Transverse colon (tissue), 4 donors: ENCODE results near the gene CMTM4. TPM values are rescaled to one million over a fixed set of nuclear protein-coding genes. Genes with fewer than 3 reads are reported as not detected.

Experiments
- DNase-seq: peaks from one replicate; pipeline ENCODE4 v3.0.0-alpha.2; 2019
- H3K27ac ChIP-seq, 4 donors: fragments of 200-600 bp; sonication (generic); 2 replicates each; pipeline ENCODE4 v1.5.1; 2016 to 2018; ENCODE audit warnings: inconsistent platforms in 4 of 4
- H3K27me3 ChIP-seq: fragments of 200-600 bp; sonication (generic); 2 replicates; pipeline ENCODE4 v1.5.1; 2017; ENCODE audit warnings: inconsistent platforms
- H3K36me3 ChIP-seq, 4 donors: fragments of 200-600 bp; sonication (generic); 2 replicates each; pipeline ENCODE4 v1.5.1; 2017 to 2019; ENCODE audit warnings: inconsistent platforms in 4 of 4
- H3K4me1 ChIP-seq, 4 donors: fragments of 200-600 bp; sonication (generic); 2 replicates each; pipeline ENCODE4 v1.5.1; 2017 to 2020; ENCODE audit warnings: inconsistent platforms in 4 of 4
- H3K4me3 ChIP-seq, 4 donors: fragments of 200-600 bp; sonication (generic); 1 replicate in 1 of 4; 2 replicates in 3 of 4; pipeline versions ENCODE4 v1.5.1 to v1.6.1; 2017 to 2019; ENCODE audit warnings: inconsistent platforms in 4 of 4
- H3K9me3 ChIP-seq, 2 donors: fragments of 200-600 bp; sonication (generic); 2 replicates each; pipeline ENCODE4 v1.5.1; 2017 to 2019; ENCODE audit warnings: inconsistent platforms in 2 of 2
- EP300 ChIP-seq: sonication (generic); formaldehyde crosslinking; IDR thresholded peaks from one replicate; pipeline ENCODE4 v1.6.1; 2017; ENCODE audit warnings: antibody characterized with exemption, low read depth
- POLR2A ChIP-seq: fragments of 450-650 bp; IDR thresholded peaks from one replicate; pipeline ENCODE4 v1.6.1; 2016; ENCODE audit warnings: antibody characterized with exemption, mild to moderate bottlenecking, moderate library complexity
- POLR2AphosphoS5 ChIP-seq, 3 donors: sonication (generic); formaldehyde crosslinking; IDR thresholded peaks; one replicate each; pipeline ENCODE4 v1.6.1; 2016; ENCODE audit warnings: antibody characterized with exemption in 3 of 3
- WGBS, 2 donors: methylation state at CpG; one replicate each; pipeline ENCODE4 v1.1.5; 2018; ENCODE audit warnings: low coverage in 1 of 2; 5-methylcytosine and 5-hydroxymethylcytosine counted together
- in situ Hi-C, 4 donors: fragments of 200-750 bp; cut with MboI; loops; one replicate each; pipeline versions ENCODE4 v1.15.0 to v1.15.1; 2017; ENCODE audit warnings: low sequenced_read_pairs in 3 of 4, low pct_ligation_motif_present in 1 of 4, low pct_unique_long_range_greater_than_20kb in 1 of 4
- intact Hi-C: fragments of 100-400 bp; cut with DNase I; formaldehyde crosslinking; loops from one replicate; pipeline ENCODE4 v1.15.1; 2023; ENCODE audit warnings: low total_unique reads
- total RNA-seq, 4 donors: library from RNA; depleted of rRNA; stranded (reverse); fragments of >200 nt; gene quantifications; one replicate each; pipeline ENCODE4 v1.1.0, GENCODE V29; 2016
- TF ChIP-seq, protein P1 (sequence below), 5 experiments: fragments of 200-600 bp in 3 of 5; fragments of 450-650 bp in 2 of 5; sonication (generic) in 3 of 5; IDR thresholded peaks; 1 replicate in 2 of 5; 2 replicates in 3 of 5; pipeline ENCODE4 v1.5.1; 2016 to 2017; ENCODE audit warnings: antibody characterized with exemption in 5 of 5, inconsistent platforms in 3 of 5, mild to moderate bottlenecking in 2 of 5, moderate library complexity in 1 of 5

The CMTM4 gene
- total RNA-seq, 4 donors from 2014 or later, result 77.0 to 167 (median 163) TPM

DNA sequence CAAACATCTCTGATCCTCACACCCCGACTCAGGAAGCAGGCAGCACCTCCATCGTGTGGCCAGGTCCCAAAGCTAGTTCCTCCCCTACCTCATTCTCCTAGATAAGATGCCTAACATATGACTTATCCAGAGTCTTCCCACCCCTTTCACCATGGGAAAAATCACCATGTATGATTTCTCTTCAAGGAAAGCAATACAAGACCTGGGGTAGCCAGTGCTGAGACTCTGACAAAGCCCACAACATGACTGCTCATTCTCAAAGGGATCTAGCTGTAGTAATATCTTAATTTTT lies 45.1 kb downstream of the CMTM4 start:
- H3K4me1 ChIP-seq, result peaks cover 0 to 21% (median 14%) of the 10 kb centered on the region in 4 donors
- in situ Hi-C loops (no loop called here), intact Hi-C loops (no loop called here)
- DNase-seq, result no peak
- no peaks in the 10 kb centered on the region for H3K36me3 ChIP-seq
- TF ChIP-seq, protein P1, sequence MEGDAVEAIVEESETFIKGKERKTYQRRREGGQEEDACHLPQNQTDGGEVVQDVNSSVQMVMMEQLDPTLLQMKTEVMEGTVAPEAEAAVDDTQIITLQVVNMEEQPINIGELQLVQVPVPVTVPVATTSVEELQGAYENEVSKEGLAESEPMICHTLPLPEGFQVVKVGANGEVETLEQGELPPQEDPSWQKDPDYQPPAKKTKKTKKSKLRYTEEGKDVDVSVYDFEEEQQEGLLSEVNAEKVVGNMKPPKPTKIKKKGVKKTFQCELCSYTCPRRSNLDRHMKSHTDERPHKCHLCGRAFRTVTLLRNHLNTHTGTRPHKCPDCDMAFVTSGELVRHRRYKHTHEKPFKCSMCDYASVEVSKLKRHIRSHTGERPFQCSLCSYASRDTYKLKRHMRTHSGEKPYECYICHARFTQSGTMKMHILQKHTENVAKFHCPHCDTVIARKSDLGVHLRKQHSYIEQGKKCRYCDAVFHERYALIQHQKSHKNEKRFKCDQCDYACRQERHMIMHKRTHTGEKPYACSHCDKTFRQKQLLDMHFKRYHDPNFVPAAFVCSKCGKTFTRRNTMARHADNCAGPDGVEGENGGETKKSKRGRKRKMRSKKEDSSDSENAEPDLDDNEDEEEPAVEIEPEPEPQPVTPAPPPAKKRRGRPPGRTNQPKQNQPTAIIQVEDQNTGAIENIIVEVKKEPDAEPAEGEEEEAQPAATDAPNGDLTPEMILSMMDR (IDR thresholded peaks at IDR 0.05), result no peak
- TF ChIP-seq POLR2AphosphoS5 (IDR thresholded peaks at IDR 0.05) (no peak), POLR2A (no peak), EP300 (no peak)
- 72% methylated on average over 2 of the region's 2 CpGs; no CpG with 5 or more reads in 1 of the 2 donors for WGBS, 2 donors
- H3K4me3 ChIP-seq, result no peak overlapping the region
- H3K27me3 ChIP-seq, result no peaks in the 10 kb centered on the region
- no peak overlapping the region for H3K27ac ChIP-seq
- H3K9me3 ChIP-seq, result no peaks in the 10 kb centered on the region

DNA sequence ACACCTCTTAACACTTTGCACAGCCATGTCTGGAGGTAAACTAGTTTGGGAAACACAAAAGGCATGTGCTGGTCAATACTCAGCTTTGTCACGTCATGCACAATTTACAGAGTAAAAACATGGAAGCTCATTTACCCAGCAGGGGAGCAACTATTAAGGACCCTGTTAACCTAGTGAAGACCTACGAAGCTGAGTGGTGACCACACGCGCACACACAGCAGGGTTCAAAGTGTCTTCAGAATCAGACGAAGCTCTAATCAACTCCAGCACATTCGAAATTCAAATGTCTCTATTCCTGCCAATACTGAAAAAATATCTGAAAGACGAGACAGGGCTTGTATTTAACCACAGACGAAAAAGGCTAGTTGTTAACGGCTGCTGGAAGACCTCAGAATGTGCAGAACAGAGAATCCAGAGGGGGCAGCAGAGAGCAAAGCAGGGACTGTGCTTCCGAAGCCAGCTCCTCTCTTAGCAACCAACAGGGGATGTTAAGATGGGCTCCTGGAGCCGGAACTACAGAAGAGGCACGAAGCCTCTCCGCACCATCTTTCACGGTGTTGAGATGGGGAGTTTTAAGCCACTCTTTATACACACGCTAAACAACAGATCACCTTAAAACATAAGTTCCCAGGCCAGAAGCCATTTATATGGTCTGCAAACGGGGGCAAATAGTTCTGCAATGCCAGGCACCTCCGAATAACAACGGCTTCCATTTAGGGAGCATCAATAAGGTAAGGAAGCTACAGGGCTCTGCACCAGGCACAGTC lies 45.7 kb downstream of the CMTM4 start:
- in situ Hi-C loops (no loop called here), intact Hi-C loops (no loop called here)
- no peaks in the 10 kb centered on the region for H3K36me3 ChIP-seq
- no peak overlapping the region for H3K4me3 ChIP-seq
- H3K9me3 ChIP-seq, result no peaks in the 10 kb centered on the region
- TF ChIP-seq, protein P1 (IDR thresholded peaks at IDR 0.05), result peak; percentile 81 to 96 (median 93)
- TF ChIP-seq EP300, result no peak
- no peak overlapping the region for H3K27ac ChIP-seq
- 3 to 27% methylated on average over 5 to 18 of the region's 18 CpGs for WGBS, 2 donors
- H3K4me1 ChIP-seq, result peaks cover 0 to 21% (median 14%) of the 10 kb centered on the region in 4 donors
- peak; percentile 82 for DNase-seq
- H3K27me3 ChIP-seq, result no peaks in the 10 kb centered on the region

DNA sequence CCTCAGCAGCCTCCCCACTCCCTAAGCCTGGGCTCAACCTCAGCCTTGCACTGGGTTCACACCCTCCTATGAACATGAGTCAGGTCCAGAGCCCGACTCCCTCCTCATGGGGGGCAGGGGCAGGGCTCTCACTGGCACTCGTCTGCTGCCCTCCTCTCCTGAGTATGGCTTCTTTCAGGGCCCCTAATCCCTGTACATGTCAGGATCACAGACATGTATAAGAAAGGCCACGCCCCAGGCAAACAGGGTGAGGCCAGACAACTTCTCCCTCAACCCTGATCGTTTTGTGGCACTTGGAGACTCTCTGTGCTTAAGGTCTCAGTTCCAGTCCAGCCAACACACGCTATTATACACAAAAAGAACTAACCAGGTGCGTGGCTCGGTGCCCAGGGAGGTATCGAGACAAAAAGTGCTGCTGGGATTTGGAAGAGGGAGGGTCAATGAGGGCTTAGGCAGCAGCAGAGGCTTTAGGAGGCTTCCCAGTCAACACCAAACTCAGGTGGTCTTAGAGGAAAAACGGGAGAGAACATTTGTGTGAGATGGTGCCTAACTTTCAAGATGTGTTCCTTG lies 46.8 kb downstream of the CMTM4 start:
- Histone ChIP-seq H3K36me3 (no peaks in the 10 kb centered on the region), H3K4me3 (no peak overlapping the region), H3K27me3 (no peaks in the 10 kb centered on the region), H3K9me3 (no peaks in the 10 kb centered on the region), H3K27ac (peak overlapping the region in 2 of 4 donors; percentile 7 to 17), H3K4me1 (peaks cover 0 to 21% (median 14%) of the 10 kb centered on the region in 4 donors)
- in situ Hi-C loops, result no loop called here
- peak; percentile 67 for DNase-seq
- WGBS, 2 donors, result 53% methylated on average over 9 of the region's 9 CpGs; no CpG with 5 or more reads in 1 of the 2 donors
- TF ChIP-seq POLR2A (no peak), POLR2AphosphoS5 (IDR thresholded peaks at IDR 0.05) (no peak)
- intact Hi-C loops, result no loop called here

DNA sequence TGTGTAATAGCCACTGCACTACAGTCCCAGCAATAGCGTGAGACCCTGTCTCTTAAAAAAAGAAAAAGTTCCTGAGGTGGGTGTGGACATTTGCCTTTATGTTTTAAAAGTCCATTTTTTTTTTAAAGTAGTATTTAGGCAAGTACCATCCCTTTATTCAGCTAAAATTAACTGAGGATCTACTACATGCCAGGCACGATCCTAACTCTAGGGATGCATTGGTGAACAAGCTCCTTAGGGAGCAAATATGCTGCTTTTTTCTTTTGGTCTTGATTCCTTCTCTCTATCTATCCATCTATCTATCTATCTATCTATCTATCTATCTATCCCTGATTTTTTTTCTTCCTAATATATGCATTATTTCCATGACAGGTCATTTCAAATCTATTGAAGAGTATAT lies 47.4 kb downstream of the CMTM4 start:
- H3K27ac ChIP-seq, result no peak overlapping the region
- no peaks in the 10 kb centered on the region for H3K36me3 ChIP-seq
- no peak for DNase-seq
- H3K4me3 ChIP-seq, result no peak overlapping the region
- in situ Hi-C loops (no loop called here), intact Hi-C loops (no loop called here)
- no peak for TF ChIP-seq POLR2A
- TF ChIP-seq POLR2AphosphoS5 (IDR thresholded peaks at IDR 0.05), result no peak
- TF ChIP-seq EP300, result no peak
- TF ChIP-seq, protein P1 (IDR thresholded peaks at IDR 0.05), result no peak
- H3K4me1 ChIP-seq, result peaks cover 0 to 21% (median 14%) of the 10 kb centered on the region in 4 donors
- H3K27me3 ChIP-seq, result no peaks in the 10 kb centered on the region
- WGBS, 2 donors, result 93 to 96% methylated on average over 2 of the region's 2 CpGs
- no peaks in the 10 kb centered on the region for H3K9me3 ChIP-seq
